HG02884 (cell line): ENCODE measurements around the gene VPS35.
"Not testable (repeated sequence)": the region's sequence is repeated elsewhere in the genome, so short reads cannot be mapped to it uniquely, and the experiment has no call there.

Source experiments
- ATAC-seq: cut with Tn5 transposase; IDR thresholded peaks from one replicate; pipeline ENCODE4 v1.9.1; 2021; ENCODE audit warnings: mild to moderate bottlenecking, moderate library complexity; ENCODE audit not compliant: unreplicated experiment

Gene VPS35

DNA sequence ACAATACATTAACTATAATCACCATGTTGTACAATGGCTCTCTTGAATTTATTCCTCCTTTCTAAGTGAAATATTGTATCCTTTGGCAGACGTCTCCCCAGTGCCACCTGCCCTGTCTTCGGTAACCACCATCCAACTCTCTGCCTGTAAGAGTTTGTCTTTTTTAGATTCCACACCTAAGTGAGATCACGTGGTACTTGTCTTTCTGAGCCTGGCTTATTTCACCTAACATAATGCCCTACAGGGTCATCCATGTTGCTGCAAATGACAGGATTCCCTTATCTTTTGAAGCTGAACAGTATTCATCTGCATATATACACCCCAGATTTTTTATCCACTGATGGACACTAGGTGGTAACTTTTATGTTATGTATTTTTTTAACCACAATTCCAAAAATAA, 24.7 kb upstream of the VPS35 start:
- no peak for ATAC-seq

DNA sequence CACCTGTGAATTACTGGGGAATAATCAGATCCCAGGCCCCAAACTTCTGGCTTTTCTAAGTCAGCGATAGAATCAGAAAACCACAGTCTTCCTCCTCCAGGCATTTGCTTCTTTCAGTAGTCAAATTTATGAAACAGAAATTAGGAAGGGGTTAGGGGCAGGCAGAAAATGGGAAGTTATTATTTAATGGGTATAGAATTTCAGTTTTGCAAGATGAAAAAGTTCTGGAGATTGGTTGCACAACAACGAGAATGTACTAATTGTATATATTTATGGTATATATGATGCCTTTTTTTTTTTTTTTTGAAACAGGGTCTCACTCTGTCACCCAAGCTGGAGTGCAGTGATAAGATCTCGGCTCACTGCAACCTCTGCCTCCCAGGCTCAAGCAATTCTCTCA, 23.9 kb upstream of the VPS35 start:
- no peak for ATAC-seq

DNA sequence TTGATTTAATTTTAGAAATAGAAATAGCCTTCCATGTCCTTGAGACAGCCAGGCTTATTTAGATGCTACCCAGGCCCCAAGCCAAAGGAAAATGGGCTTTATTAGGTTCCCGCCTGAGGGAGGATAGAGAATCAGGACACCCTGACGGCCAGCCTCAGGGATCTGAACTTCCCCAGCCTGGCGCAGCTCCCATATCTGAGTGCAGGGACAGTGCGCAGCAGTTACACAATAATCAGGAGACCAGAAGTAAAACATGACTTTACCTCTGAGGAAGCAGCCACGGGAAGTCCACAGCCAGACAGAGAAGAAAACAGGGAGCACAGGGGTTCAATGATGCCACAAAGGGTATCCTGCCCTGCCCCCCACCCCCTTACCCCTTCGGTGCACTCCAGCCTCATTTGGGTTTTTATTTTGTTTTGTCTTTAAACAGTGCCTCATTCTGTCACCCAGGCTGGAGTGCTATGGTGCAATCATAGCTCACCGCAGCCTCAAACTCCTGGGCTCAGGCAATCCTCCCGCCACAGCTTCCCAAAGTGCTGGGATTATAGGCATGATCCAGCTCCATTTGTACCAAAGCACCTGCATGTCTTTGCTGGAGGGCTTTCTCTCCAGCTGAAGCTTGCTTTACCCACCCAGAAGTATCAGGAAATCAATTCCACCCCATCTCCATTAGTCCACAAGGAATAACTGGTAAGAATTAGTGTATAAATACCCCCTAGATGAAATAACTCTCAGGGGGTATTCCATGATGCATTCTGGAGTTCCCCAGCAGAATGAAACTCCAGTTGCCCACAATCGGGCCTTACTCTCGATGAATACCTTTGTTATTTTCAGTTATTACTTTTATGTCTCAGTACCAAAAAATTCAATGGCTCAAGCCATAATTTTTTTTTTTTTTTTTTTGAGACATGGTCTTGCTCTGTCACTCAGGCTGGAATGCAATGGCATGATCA, 22.4 kb upstream of the VPS35 start:
- no peak for ATAC-seq

DNA sequence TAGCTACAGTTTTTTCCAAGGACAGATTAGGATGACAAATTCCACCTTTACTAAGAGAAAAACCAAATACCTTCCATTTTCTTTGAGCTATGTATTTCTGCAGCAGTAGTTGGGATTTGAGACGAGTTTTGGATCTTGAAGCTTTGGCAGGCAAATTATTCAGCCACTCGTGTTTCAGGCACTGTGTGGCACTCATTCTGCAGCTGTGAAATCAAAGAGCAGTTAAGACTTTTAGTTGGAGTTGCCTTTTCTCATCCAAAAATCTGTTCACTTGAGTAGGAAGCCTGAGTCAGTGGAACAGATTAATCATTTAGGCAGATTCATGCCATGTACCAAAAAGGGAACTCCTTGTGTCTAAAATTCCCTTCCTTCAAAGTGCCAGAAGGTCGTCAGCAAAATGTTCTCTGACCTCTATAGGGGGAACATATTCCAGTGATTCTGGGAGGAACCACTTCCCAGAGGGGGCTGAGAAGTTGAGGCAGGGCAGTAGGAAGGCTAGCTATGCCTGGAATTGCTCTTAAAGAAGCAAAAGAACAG, 20.6 kb upstream of the VPS35 start:
- ATAC-seq, result no peak

DNA sequence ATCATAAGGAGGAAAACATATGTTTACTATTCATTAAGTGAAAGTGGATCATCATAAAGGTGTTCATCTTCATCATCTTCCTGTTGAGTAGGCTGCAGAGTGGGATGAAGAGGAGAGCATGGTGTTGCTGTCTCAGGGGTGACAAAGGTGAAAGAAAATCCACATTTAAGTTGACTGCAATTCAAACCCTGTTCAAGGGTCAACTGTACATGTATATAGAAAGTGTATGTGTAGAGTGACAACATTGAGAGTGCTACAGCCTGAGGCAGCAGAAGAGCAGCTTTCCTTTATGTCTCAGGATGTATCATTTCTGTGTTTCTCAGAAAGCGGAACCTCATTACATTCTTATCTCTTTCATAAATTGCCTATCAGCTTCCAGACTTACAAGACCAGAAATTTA, 17.7 kb upstream of the VPS35 start:
- no peak for ATAC-seq

DNA sequence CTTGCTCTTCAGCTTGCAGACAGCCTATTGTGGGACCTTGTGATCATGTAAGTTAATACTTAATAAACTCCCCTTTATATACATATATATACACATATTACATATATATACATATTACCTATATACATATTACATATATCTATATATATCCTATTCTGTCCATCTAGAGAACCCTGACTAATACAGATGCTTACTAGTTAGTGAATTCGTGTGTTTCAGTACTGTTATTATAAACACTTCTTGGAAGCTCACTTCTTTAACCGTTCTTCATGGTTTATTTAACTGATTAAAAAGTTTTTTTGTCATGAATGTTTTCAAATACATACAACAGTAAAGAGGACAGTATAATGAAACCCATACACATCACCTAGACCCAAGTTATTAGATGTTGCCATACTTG, 13.1 kb upstream of the VPS35 start:
- ATAC-seq, result no peak

DNA sequence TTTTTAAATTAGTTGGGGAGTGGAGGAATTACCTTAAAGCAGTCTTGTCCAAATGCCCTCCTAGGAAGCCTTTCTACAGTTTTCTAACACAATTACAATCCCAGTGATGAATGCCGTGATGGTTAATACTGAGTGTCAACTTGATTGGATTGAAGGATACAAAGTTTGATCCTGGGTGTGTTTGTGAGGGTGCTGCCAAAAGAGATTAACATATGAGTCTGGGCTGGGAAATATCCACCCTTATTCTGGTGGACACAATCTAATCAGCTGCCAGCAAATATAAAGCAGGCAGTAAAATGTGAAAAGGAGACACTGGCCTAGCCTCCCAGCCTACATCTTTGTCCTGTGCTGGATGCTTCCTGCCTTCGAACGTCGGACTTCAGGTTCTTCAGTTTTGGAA, 12.6 kb upstream of the VPS35 start:
- ATAC-seq, result no peak

DNA sequence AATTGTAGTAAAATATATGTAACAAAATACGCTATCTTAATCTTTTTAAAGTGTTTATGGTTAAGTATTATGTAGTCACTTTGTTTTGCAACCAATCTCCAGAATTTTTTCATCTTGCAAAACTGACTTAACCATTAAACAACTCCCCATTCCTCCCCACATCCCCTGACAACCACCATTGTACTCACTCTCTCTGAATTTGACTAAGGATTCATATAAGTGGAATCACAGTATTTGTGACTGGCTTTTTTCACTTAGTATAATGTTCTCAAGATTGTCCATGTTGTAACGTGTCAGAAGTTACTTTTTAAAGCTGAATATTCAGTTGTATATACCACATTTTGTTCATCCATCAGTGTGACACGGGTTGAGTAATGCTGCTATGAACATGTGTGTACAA, 11.1 kb upstream of the VPS35 start:
- ATAC-seq, result no peak

DNA sequence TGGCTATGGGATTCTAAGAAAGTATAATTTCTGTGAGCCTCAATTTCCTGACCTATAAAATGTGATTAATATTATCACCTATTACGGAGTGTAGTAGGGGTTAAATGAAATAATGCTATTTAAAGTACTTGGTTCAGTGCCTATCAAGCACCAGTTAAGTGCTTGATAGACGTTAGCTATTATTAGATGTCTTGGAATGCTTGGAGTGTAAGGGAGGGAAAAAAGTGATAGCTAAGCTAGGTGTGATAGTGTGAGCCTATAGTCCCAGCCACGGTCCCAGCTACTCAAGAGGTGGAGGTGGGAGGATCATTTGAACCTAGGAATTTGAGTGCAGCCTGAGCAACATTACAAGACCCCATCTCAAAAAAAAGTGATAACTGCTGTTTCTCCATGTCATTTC, 8.0 kb upstream of the VPS35 start:
- no peak for ATAC-seq

DNA sequence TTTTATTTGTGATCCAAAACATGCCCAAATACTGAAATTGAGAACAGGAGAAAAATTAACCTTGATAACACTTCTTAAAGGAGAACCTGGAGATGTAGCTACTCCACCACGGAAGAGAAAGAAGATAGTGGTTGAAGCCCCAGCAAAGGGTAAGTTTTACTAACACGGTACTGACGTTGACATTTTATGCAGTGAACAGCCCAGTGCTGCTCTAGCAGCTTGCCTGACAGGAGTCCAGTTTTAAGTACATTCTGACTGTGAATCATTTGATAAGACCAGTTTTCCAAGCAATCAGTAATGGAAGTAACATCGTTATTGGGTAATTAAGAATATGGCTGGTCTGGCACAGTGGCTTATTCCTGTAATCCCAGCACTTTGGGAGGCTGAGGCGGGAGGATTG, 7.0 kb upstream of the VPS35 start:
- no peak for ATAC-seq

DNA sequence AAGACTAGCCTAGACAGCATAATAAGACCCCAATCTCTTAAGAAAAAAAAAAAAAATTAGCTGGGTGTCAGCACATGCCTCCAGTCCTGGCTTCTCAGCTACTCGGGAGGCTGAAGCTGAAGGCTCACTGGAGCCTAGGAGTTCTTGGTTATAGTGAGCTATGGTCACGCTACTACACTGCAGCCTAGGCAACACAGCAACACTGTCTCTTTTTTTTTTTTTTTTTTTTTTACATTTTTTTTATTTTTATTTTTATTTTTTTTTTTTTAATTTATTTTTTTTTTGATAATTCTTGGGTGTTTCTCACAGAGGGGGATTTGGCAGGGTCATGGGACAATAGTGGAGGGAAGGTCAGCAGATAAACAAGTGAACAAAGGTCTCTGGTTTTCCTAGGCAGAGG, 4.6 kb upstream of the VPS35 start:
- no peak for ATAC-seq

DNA sequence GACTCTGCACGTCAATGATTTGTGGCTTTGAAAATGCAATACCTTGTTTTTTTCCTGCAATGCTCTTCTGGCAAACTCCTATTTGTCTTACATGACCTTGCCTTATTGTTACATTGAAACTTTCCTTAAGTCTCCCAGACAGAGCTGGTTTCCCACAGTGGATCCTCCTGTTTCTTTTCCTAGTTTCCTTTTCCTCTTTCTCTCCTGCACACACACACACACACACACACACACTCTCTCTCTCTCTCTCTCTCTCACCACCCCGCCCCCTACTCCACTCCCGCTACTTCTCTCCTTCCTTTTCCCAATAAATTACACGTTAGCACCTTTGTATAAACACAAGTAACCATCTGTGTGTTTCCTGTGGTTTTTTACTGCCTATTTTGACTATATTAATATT, 2.7 kb upstream of the VPS35 start:
- ATAC-seq, result no peak

DNA sequence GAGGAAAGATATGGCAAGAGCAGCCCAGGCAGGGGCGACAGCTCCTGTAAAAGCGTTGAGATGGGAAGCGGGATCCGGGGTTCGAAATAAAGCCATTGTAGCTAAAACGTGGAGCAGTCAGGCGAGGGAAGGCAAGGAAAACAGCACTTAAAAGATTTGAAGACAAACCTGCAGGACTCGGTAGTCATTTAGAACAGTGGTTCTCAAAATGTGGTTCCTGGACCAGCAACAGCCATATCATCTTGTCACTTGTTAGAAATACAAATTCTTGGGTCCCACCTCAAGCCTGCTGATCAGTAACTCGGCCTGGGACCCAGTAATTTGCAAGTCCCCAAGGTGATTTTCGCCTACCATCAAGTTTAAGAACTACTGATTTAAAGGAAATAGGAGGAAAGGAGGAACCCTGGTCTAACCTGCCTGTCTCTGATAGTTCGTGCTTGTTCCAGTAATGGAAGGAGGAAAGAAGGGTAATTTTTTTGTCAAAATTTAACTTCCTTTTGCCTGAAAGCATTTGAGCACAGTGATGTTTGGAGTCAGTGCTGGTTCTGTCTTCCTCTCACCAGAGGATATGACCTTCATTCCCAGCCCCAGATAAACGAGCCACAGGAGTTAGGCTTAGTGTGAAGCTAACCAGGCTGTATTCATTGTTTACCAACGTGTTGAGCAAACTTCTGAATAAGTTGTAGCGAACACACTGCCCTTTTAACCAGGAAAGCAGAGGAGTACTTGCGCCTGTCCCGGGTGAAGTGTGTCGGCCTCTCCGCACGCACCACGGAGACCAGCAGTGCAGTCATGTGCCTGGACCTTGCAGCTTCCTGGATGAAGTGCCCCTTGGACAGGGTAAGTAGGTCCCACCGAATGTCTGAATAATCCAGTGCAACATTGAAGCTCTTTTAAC, 1.6 kb upstream of the VPS35 start:
- no peak for ATAC-seq

DNA sequence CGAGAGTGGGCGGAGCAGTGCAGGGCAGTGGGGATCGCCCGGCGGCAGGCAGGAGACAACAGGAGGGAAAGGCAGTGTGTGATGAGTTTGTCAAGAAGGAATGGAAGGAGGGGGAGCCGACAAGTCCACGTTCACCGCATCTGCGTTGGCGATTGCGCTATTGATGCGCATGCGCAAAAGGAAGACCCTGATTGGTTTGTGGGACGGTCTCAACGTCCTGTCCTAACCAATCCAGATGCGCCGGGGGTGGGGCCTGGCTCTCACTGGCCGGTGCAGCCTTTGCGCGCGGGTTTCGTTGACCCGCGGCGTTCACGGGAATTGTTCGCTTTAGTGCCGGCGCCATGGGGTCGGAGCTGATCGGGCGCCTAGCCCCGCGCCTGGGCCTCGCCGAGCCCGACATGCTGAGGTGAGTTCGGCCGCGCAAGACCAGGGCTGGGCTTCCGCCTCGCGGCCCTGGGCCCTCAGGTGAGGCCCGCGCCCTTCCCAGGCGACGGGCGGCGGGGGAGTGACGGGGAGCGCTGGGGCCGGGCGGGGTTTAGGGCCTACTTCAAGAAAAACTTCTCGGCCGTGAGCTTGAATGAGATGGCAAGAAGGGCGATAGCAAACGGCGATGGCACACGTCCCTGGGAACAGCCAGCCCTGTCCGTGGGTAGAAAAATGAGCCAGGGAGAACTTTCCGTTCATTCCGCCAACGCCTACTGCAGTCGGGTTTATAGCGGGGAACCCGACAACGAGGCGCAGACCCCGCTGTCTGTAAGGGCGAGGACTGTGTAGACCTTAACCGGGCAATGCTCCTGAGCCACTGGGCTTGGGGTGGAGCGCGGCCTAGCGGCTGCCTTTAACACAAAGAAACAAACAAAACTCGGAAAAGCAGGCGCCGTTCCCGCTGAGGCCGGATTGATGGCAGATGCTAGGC, 645 bp upstream of the VPS35 start, which contains the start of gene ORC6:
Gene ORC6, plus strand, starts transcription at position 295 of the 916 bp plus-strand sequence. Its CDS starts 47 bp downstream, at position 342.
- ATAC-seq, result peak; percentile 62

DNA sequence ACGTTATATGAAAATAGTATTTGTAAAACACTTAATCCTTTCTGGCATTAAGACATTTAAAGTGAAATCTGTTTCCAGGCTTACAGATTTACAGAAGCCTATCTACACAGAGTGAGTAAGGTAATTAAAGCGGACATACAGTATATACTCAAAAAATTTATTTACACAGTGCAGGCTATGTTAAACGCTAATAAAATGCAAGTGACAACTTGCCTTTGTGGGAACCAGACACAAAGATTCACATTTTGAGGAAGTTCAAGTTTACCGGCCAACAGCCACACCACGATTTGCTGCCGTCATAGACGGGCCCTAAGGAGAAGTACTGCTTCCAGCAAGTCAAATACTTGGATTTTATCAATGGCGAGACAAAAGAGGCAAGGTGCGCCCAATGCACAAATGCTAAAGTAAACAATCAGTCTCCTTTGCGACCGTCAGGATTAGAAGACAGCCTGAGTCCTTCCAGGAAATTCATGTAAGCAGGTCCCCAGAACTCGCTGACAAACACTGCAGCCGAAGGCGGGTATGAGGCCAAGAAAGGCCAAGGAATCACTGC, 801 bp downstream of the VPS35 start:
- ATAC-seq, result no peak

DNA sequence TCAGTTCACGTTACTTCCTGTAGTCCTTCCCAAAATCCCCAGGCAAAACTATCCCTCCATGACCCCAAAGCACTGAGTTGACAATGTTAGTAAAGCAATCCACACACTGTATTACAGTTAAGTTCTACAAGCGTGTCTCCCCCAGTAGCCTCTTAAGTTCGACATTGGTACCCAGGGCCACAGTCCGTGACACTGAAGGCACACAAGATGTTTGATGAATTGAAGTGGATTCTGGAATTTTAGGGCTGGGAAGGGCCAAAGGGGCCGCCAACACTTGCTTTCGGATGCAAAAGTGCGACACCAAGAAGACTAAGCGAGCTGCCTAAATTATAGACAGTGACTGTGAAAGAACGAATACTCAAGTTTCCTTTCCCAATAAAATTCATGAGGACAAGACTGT, 1.5 kb downstream of the VPS35 start:
- no peak for ATAC-seq

DNA sequence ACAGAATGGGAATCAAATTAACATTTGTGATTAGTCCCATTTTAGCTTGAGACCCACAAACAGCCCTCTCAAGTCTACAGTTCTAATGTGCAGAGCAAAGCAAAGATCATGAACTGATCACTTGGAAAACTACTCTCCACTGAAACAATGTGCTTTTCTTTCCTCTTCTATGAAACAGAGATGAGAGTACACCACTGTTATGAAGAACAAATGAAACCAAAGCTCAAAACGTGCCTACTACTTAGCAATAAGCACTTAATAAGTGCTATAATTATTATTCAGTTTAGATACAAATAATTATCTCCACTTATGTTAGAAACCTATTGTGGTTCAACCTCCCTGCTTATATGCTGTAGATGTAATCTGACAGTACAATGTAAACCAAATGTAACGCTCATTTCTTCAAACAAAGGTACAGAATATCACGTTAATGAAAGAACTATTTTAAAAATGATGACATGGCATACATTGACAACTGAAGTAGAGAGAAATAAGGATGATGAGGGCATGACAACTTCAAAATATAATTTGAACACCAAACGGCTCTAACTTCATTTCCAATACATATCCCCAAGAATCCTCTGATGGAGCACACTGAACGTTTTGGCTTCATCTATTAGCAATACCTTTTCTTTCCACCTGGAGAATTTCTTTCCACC, 2.0 kb downstream of the VPS35 start:
- ATAC-seq, result no peak

DNA sequence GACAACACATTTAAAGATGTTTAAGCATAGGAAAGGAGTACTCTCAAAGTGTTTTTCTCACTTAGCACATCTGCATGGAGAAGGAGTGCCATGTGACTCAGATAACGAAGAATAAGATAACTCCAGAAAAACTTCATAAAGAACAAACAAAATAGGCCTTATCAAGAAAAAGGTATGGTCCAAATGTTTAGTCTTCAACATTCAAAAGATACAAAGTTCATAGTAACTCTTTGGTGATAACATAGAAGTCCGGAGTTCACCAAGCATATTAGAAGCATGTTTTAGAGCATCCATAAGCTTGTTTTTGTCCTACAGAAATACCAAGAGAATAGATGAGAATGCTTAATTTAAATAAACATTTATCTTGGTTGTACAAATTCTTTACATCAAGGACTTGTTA, 7.1 kb downstream of the VPS35 start:
- not testable (repeated sequence) for ATAC-seq

DNA sequence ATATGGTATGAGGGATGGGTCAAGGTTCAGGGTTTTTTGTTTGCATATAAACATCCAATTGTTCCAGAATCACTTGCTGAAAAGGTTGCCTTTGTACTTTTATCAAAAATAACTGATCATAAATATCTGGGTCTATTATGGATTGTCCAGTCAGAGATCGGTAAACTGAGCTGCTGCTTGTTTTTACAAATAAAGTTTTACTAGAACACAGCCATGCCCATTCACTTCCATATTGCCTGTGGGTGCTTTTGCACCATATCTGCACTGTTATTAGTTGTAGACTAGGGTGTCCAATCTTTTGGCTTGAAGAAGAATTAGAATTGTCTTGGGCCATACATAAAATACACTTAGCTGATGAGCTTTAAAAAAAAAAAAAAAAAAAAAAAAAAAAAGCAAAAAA, 11.0 kb downstream of the VPS35 start:
- not testable (repeated sequence) for ATAC-seq
